Measurements from ENCODE around the gene ZDHHC5. TPM values are rescaled to one million over a fixed set of nuclear protein-coding genes. Genes with fewer than 3 reads are reported as not detected.

The ZDHHC5 gene
- total RNA-seq, 1 experiment from 2014 or later, result 65.2 TPM

DNA sequence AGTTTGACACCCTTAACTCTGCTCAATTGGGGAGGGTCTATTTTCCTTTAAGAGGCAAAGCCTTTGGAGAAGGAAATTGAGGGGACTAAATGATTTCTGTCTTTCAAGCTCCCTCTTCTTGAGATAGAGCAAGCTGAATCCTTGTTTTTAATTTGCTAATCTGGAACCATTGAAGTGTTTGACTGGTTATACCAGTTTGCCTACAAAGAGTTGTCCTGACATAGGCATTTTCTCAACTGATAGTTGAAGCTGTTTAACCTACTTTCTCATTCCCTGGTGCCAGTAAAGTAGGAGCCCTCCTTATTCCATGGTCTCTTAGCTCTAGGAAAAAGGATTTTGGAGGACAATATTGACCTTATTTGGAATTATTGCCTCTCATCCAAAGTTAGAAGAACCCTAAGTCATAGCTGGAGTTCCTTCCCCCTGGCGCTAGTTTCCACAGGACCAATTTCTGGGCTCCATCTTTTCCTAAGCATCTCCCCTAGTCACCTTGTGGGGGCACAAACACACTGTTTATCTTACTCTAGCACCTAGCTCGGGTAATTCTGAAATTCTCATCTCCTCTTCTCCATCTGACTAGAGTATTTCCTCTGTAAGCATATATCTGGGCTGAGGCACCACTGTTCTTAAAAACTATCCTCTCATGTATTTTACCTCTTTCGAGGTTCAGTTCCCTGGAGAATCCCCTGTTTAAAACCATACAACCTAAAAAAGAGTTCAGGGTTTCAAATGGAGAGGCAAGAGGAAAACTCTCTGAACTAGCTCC, 7.4 kb downstream of the ZDHHC5 start:
- Histone ChIP-seq H4K91ac (ENCODE audit: insufficient read length, low read depth, low read length) (no peak overlapping the region), H3K9ac (ENCODE audit: extremely low read depth, insufficient read length, low read length) (no peak overlapping the region), H3K4me2 (ENCODE audit: insufficient read depth, insufficient read length, low read length) (no peak overlapping the region), H4K20me1 (ENCODE audit: control insufficient read depth, insufficient read depth, insufficient read length) (no peaks in the 10 kb centered on the region), H4K8ac (replicated peaks; ENCODE audit: insufficient read length, low read depth, low read length) (no peak overlapping the region), H3K9me3 (ENCODE audit: control insufficient read depth, low read depth, low read length) (no peaks in the 10 kb centered on the region), H3K27me3 (ENCODE audit: insufficient read depth, low read length) (no peaks in the 10 kb centered on the region), H2AK5ac (ENCODE audit: insufficient read length, low read length) (no peak overlapping the region), H2AFZ (ENCODE audit: low read length) (no peak overlapping the region), H3T11ph (ENCODE audit: low read length) (no peak overlapping the region), H2BK5ac (ENCODE audit: insufficient read length, low read length) (no peak overlapping the region), H2BK120ac (ENCODE audit: low read depth, low read length, poor library complexity, severe bottlenecking) (no peak overlapping the region), H3K27ac (ENCODE audit: insufficient read length, low read depth, low read length) (no peak overlapping the region), H3K4me1 (ENCODE audit: insufficient read depth, low read length) (no peaks in the 10 kb centered on the region; the same call in 1 of the 2 replicates), H3K56ac (ENCODE audit: insufficient read length, low read depth, low read length) (no peak overlapping the region), H2BK12ac (ENCODE audit: insufficient read length, low read depth, low read length) (no peak overlapping the region), H3K79me1 (ENCODE audit: insufficient read depth, low read depth, low read length, poor library complexity, severe bottlenecking) (peaks cover 11% of the 10 kb centered on the region), H3K23me2 (ENCODE audit: insufficient read length, low read depth, low read length, poor library complexity, severe bottlenecking) (no peaks in the 10 kb centered on the region), H4K5ac (ENCODE audit: insufficient read length, low read depth, low read length) (no peak overlapping the region), H3K14ac (ENCODE audit: insufficient read depth, low read length) (no peak overlapping the region), H3K18ac (ENCODE audit: insufficient read length, low read depth, low read length) (no peak overlapping the region), H3K4ac (ENCODE audit: low read depth, low read length) (no peak overlapping the region), H2BK15ac (ENCODE audit: low read depth, low read length) (no peak overlapping the region), H3K79me2 (ENCODE audit: insufficient read depth, low read length) (peaks cover 11% of the 10 kb centered on the region; the same call in 1 of the 2 replicates), H2BK20ac (ENCODE audit: low read depth, low read length, poor library complexity, severe bottlenecking) (no peak overlapping the region), H3K23ac (ENCODE audit: insufficient read length, low read depth, low read length) (no peak overlapping the region)
- H3K9me3 Mint-ChIP-seq, result no peaks in the 10 kb centered on the region; a peak in 2 of 5 replicates
- no peak overlapping the region; a peak in 1 of 7 replicates for H3K27ac Mint-ChIP-seq
- DNase-seq, result no peak
- H3K4me3 Mint-ChIP-seq, result no peak overlapping the region
- H3K36me3 Mint-ChIP-seq (ENCODE audit: insufficient read depth in 1 of 3, low read depth in 3 of 3), result peaks cover 25 to 65% (median 44%) of the 10 kb centered on the region in 3 experiments
- peaks cover 28 to 42% of the 10 kb centered on the region in 2 experiments for H3K4me1 Mint-ChIP-seq
- WGBS (ENCODE audit: extremely low coverage, insufficient read length, low lambda C conversion rate), result no CpG with 5 or more reads among the region's 3 CpGs
- H3K27me3 Mint-ChIP-seq (ENCODE audit: low read depth), result no peaks in the 10 kb centered on the region
- TF ChIP-seq, protein P1, sequence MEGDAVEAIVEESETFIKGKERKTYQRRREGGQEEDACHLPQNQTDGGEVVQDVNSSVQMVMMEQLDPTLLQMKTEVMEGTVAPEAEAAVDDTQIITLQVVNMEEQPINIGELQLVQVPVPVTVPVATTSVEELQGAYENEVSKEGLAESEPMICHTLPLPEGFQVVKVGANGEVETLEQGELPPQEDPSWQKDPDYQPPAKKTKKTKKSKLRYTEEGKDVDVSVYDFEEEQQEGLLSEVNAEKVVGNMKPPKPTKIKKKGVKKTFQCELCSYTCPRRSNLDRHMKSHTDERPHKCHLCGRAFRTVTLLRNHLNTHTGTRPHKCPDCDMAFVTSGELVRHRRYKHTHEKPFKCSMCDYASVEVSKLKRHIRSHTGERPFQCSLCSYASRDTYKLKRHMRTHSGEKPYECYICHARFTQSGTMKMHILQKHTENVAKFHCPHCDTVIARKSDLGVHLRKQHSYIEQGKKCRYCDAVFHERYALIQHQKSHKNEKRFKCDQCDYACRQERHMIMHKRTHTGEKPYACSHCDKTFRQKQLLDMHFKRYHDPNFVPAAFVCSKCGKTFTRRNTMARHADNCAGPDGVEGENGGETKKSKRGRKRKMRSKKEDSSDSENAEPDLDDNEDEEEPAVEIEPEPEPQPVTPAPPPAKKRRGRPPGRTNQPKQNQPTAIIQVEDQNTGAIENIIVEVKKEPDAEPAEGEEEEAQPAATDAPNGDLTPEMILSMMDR (conservative IDR thresholded peaks at IDR 0.05), result no peak

All from H9 (cell line).